HG02763 (cell line): Measurements from ENCODE around the gene C1orf122.
"Not testable (repeated sequence)": the region's sequence is repeated elsewhere in the genome, so short reads cannot be mapped to it uniquely, and the experiment has no call there.

ENCODE experiments used
- ATAC-seq: cut with Tn5 transposase; IDR thresholded peaks from one replicate; pipeline ENCODE4 v1.9.1; 2021; ENCODE audit warnings: mild to moderate bottlenecking, moderate library complexity; ENCODE audit not compliant: unreplicated experiment

Gene C1orf122

DNA sequence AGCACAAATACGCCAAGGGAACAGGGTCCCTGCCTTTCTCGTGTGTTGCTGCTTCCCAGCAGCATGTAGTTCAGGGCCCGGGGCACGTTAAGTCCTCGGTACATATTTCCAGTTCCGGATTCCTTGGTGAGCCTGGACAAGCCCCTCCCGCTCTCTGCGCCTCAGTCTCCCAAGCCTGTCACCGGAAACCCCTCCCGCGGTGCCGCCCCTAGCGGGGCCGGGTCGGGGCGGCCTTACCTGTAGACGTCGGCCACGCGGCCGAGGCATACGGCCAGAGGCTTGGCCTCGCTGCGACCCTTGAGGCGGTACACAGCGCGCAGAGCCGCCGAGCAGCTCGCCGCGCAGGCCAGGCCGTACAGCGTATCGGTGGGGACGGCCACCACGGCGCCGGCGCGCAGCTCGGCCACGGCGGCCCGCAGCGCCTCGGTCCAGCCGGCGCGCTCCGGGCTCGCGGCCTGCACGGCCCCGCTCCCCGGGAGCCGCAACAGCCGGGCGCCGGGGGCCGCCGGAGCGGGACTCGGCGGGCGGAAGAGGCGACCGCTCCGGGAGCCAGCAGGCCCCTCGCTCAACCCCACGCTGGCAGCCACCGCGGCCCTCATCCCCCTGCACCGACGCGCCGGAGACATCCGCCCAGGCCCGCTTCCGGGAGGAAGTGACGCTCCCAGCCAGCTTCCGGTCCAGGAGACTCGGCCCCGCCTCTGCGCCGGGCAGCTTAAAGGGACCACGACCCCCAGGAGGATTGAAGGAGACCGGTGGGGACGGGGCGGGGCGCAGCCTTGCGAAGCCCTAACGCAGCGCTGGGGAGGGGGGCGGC is at the start of gene C1orf122, which contains the start of gene YRDC:
Gene C1orf122, plus strand, starts transcription at position 236 of the 814 bp plus-strand sequence. CDS start 615 bp downstream, outside the sequence.
Gene YRDC, minus strand, starts transcription at position 654 of the 814 bp plus-strand sequence. Its CDS starts 28 bp downstream, at position 626.
- peak; percentile 78 for ATAC-seq

DNA sequence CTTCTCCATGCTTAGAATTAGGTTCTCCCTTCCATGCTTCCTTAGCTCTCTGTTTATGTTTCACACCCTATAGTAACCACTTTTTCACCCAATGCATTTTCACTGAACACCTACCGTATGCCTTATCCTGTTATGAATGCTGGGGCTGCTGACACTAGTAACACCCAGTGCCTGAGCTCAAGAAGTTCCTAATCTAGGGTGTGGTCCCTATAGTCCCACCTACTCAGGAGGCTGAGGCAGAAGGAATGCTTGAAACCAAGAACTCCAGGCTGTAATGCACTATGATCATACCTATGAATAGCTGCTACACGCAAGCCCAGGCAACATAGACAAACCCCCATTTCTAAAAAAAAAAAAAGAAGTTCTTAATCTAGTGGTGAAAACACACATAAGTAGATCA is 48.1 kb upstream of the C1orf122 start:
- ATAC-seq, result no peak

- ATAC-seq, result no peak
Measured at GRCh38 chr1:37761416-37762095, 46.0 kb upstream of the C1orf122 start.

DNA sequence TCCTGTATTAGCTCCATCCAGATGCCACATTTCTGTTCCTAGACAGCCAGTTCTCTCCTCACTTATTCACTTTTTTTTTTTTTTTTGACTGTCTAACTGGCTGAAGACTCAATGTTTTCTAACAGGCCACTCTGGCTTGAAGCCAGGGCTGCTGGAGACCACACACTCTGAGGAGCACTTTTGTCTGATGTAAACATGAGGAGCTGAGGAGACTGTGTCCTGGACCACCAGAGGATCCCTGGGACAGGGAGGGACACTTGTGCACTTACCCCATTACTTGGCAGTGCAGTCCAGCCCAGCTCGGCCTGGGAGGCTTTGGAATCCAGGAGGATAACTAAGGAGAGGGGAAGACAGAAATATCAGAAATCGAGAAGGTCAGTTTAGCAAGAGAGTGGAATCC is 45.1 kb upstream of the C1orf122 start:
- no peak for ATAC-seq

GRCh38 chr1:37763791-37764413 is 43.7 kb upstream of the C1orf122 start:
- no peak for ATAC-seq

GRCh38 chr1:37764414-37764825 is 43.2 kb upstream of the C1orf122 start:
- ATAC-seq, result no peak

- ATAC-seq, result no peak
Measured at GRCh38 chr1:37764888-37765441, 42.6 kb upstream of the C1orf122 start, which contains the start of gene EPHA10. TSS of gene EPHA10 (minus strand) at chr1:37765120. CDS start at chr1:37765066, 54 bp downstream.

- ATAC-seq, result no peak
Measured at GRCh38 chr1:37765916-37766664, 41.5 kb upstream of the C1orf122 start.

GRCh38 chr1:37767488-37767887 is 40.1 kb upstream of the C1orf122 start:
- ATAC-seq, result no peak

DNA sequence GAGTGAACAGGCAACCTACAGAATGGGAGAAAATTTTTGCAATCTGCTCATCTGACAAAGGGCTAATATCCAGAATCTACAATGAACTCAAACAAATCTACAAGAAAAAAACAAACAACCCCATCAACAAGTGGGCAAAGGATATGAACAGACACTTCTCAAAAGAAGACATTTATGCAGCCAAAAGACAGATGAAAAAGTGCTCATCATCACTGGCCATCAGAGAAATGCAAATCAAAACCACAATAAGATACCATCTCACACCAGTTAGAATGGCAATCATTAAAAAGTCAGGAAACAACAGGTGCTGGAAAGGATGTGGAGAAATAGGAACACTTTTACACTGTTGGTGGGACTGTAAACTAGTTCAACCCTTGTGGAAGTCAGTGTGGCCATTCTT is 36.1 kb upstream of the C1orf122 start:
- ATAC-seq, result not testable (repeated sequence)

GRCh38 chr1:37776946-37777516 is 30.6 kb upstream of the C1orf122 start:
- no peak for ATAC-seq

DNA sequence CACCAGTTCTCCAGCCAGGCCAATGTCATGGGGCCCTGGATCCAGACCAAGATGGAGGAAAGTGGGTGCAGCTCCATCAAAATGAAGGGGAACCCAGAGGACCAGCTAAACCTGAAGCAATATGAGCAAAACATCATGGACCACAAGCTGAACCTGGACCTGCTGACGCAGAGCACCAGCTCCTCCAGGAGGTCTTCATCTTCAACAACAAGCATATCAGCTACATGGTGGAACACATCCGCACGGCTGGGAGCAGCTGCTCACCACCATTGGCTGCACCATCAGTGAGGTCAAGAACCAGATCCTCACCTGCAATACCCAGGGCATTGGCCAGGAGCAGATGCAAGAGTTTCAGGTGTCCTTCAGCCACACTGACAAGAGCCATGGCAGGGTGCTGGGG is 28.9 kb upstream of the C1orf122 start:
- no peak for ATAC-seq

GRCh38 chr1:37782491-37782890 is 25.1 kb upstream of the C1orf122 start:
- no peak for ATAC-seq

DNA sequence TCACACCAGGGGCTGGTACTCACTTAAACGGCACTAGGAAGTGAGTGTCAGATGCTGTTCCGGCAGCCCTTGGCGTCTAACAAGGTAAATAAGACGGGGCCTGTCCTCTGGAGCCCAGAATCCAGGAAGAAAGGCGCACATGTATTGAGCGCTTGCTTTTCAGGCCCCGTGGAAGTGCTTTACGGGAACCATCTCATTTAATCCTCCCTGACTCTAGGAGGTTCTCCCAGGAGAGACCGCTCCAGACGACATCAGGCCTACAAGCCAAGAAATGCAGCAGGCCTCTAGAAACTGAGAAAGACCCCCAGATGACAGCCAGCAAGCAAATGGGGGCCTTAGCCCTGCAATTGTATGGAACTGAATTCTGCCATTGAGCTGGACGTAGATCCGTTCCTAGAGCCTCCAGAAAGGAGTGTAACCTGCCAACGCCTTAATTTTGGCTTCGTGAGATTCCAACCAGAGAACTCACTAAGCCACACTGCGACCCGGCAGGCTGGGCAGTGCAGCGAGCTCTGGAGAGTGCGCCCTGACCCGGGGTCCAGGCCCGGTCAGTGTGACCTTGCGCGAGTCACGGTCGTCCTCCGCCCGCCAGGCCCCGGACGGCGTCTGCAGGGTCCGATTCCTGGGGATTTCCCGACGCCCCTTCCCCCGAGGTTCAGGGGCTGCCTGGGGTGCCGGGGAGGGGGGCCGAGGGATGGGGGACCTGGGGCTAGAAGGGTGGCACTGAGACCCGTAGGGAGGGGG is 14.5 kb upstream of the C1orf122 start:
- no peak for ATAC-seq

- ATAC-seq, result peak; percentile 67
Measured at GRCh38 chr1:37793773-37794371, 13.7 kb upstream of the C1orf122 start, which contains the start of gene MANEAL. TSS of gene MANEAL (plus strand) at chr1:37793847. CDS start at chr1:37794183, 336 bp downstream.

GRCh38 chr1:37794372-37795339 is 12.9 kb upstream of the C1orf122 start:
- no peak for ATAC-seq

GRCh38 chr1:37795340-37796125 is 12.1 kb upstream of the C1orf122 start:
- ATAC-seq, result no peak
